ENCODE results near the gene LMF1.

DNA sequence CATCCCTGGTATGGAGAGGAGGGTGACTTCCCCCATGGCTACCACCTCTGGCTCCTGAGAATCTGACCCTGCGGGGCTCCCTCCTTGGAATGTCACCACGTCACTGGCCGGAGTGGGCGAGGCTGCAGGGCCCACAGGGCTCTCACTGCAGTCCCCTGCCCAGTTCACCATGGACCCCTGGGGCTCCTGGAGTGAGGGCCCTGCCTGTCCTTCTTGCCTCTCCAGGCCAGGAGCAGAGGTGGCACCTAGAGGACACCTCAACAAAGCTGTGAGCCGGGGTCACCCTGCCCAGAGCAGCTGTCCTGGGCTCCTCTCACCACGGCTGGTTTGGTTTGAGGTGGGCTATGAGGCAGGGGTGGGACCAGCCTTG is 102.4 kb downstream of the LMF1 start:
- no peak for TF ChIP-seq CTCF (IDR thresholded peaks at IDR 0.05 in 2 of 3, conservative IDR thresholded peaks at IDR 0.05 in 1 of 3; ENCODE audit: borderline replicate concordance in 1 of 3, insufficient read depth in 1 of 3, low read depth in 2 of 3, low read length in 2 of 3)
- no peak for TF ChIP-seq ZFX (IDR thresholded peaks at IDR 0.05)
- TF ChIP-seq, protein P1, sequence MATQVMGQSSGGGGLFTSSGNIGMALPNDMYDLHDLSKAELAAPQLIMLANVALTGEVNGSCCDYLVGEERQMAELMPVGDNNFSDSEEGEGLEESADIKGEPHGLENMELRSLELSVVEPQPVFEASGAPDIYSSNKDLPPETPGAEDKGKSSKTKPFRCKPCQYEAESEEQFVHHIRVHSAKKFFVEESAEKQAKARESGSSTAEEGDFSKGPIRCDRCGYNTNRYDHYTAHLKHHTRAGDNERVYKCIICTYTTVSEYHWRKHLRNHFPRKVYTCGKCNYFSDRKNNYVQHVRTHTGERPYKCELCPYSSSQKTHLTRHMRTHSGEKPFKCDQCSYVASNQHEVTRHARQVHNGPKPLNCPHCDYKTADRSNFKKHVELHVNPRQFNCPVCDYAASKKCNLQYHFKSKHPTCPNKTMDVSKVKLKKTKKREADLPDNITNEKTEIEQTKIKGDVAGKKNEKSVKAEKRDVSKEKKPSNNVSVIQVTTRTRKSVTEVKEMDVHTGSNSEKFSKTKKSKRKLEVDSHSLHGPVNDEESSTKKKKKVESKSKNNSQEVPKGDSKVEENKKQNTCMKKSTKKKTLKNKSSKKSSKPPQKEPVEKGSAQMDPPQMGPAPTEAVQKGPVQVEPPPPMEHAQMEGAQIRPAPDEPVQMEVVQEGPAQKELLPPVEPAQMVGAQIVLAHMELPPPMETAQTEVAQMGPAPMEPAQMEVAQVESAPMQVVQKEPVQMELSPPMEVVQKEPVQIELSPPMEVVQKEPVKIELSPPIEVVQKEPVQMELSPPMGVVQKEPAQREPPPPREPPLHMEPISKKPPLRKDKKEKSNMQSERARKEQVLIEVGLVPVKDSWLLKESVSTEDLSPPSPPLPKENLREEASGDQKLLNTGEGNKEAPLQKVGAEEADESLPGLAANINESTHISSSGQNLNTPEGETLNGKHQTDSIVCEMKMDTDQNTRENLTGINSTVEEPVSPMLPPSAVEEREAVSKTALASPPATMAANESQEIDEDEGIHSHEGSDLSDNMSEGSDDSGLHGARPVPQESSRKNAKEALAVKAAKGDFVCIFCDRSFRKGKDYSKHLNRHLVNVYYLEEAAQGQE (IDR thresholded peaks at IDR 0.05; ENCODE audit: low read depth) = no peak
- no peak for TF ChIP-seq EZH2 (IDR thresholded peaks at IDR 0.05)
- no peak for TF ChIP-seq EZH2phosphoT487 (IDR thresholded peaks at IDR 0.05; ENCODE audit: borderline replicate concordance)
- TF ChIP-seq YY1 (IDR thresholded peaks at IDR 0.05; ENCODE audit: extremely low read depth, insufficient replicate concordance, low read depth, low read length) = no peak
- no peak for TF ChIP-seq JUND (IDR thresholded peaks at IDR 0.05)
- TF ChIP-seq POLR2A (IDR thresholded peaks at IDR 0.05; ENCODE audit: borderline replicate concordance, extremely low read depth, insufficient read depth, insufficient read length) = no peak
- TF ChIP-seq SRF (IDR thresholded peaks at IDR 0.05; ENCODE audit: low read depth) = no peak
- no peak for TF ChIP-seq CEBPB (IDR thresholded peaks at IDR 0.05; ENCODE audit: low read depth)
- TF ChIP-seq POLR2AphosphoS5 (IDR thresholded peaks at IDR 0.05; ENCODE audit: low read depth, low read length) = no peak
- TF ChIP-seq SIN3A (IDR thresholded peaks at IDR 0.05; ENCODE audit: low read depth) = no peak

Data from HCT116 (cell line).